ENCODE measurements around the gene ARHGEF9.

GRCh38 chrX:63664741-63665140, 120.3 kb downstream of the ARHGEF9 start:
- no peak for TF ChIP-seq EZH2 (optimal IDR thresholded peaks at IDR 0.05; ENCODE audit: low read depth, low read length)
- no peak for TF ChIP-seq CTCF (IDR thresholded peaks at IDR 0.05; ENCODE audit: low read length)
